IPS-20b (cell line): ENCODE data around the gene APOL2.
"Not testable (repeated sequence)": the region's sequence is repeated elsewhere in the genome, so short reads cannot be mapped to it uniquely, and the experiment has no call there.

ENCODE experiments used
- H3K27ac ChIP-seq: one replicate; pipeline ENCODE4 v1.5.1; 2013; ENCODE audit warnings: low read length
- H3K27me3 ChIP-seq: 2 replicates; pipeline ENCODE4 v1.6.1; 2013; ENCODE audit warnings: mild to moderate bottlenecking, low read length, inconsistent platforms; ENCODE audit not compliant: insufficient read depth
- H3K36me3 ChIP-seq: 2 replicates; pipeline ENCODE4 v1.6.1; 2013; ENCODE audit warnings: low read depth, mild to moderate bottlenecking, inconsistent platforms, low read length, moderate library complexity; ENCODE audit not compliant: insufficient read depth
- H3K4me1 ChIP-seq: 2 replicates; pipeline ENCODE4 v1.6.1; 2013; ENCODE audit warnings: mild to moderate bottlenecking, control low read depth, inconsistent platforms, low read length, moderate library complexity; ENCODE audit not compliant: insufficient read depth
- H3K4me3 ChIP-seq: 2 replicates; pipeline ENCODE4 v1.5.1; 2013; ENCODE audit warnings: mild to moderate bottlenecking, low read length, inconsistent platforms
- H3K9ac ChIP-seq: 2 replicates; pipeline ENCODE4 v1.6.1; 2013; ENCODE audit warnings: low read depth, mild to moderate bottlenecking, inconsistent platforms, low read length, moderate library complexity
- H3K9me3 ChIP-seq: 2 replicates; pipeline ENCODE4 v1.6.1; 2013; ENCODE audit warnings: mild to moderate bottlenecking, low read depth, low read length, inconsistent platforms; ENCODE audit not compliant: insufficient read depth

APOL2 gene

GRCh38 chr22:36259615-36260300, 20.4 kb upstream of the APOL2 start:
- Histone ChIP-seq H3K4me1 (peaks cover 25% of the 10 kb centered on the region), H3K27ac (peak overlapping the region; percentile 41), H3K9me3 (no peaks in the 10 kb centered on the region), H3K27me3 (no peaks in the 10 kb centered on the region), H3K4me3 (peak overlapping the region; percentile 28; the same call in 1 of the 2 replicates), H3K9ac (peak overlapping the region; percentile 49; the same call in 1 of the 2 replicates), H3K36me3 (no peaks in the 10 kb centered on the region)

- Histone ChIP-seq H3K4me3 (peak overlapping the region; percentile 28; the same call in 1 of the 2 replicates), H3K27me3 (no peaks in the 10 kb centered on the region), H3K9ac (peak overlapping the region; percentile 49; the same call in 1 of the 2 replicates), H3K4me1 (peaks cover 25% of the 10 kb centered on the region), H3K36me3 (no peaks in the 10 kb centered on the region), H3K9me3 (no peaks in the 10 kb centered on the region), H3K27ac (peak overlapping the region; percentile 41)
Measured at GRCh38 chr22:36258701-36259614, 19.6 kb upstream of the APOL2 start.

GRCh38 chr22:36257948-36258670, 18.8 kb upstream of the APOL2 start:
- no peaks in the 10 kb centered on the region for H3K9me3 ChIP-seq
- H3K9ac ChIP-seq = peak overlapping the region; percentile 49; the same call in 1 of the 2 replicates
- no peaks in the 10 kb centered on the region; the same call in 1 of the 2 replicates for H3K27me3 ChIP-seq
- no peaks in the 10 kb centered on the region for H3K36me3 ChIP-seq
- H3K27ac ChIP-seq = peak overlapping the region; percentile 41
- peaks cover 25% of the 10 kb centered on the region for H3K4me1 ChIP-seq
- no peak overlapping the region for H3K4me3 ChIP-seq

GRCh38 chr22:36257308-36257707, 18.0 kb upstream of the APOL2 start:
- Histone ChIP-seq H3K9ac (no peak overlapping the region), H3K4me1 (peaks cover 25% of the 10 kb centered on the region), H3K27ac (no peak overlapping the region)

GRCh38 chr22:36256478-36256877, 17.2 kb upstream of the APOL2 start:
- Histone ChIP-seq H3K9me3 (no peaks in the 10 kb centered on the region), H3K4me3 (no peak overlapping the region), H3K36me3 (no peaks in the 10 kb centered on the region), H3K4me1 (peaks cover 25% of the 10 kb centered on the region), H3K9ac (no peak overlapping the region), H3K27ac (no peak overlapping the region), H3K27me3 (no peaks in the 10 kb centered on the region; the same call in 1 of the 2 replicates)

More at GRCh38 chr22:36257308-36257707, 18.0 kb upstream of the APOL2 start:
- no peaks in the 10 kb centered on the region for H3K9me3 ChIP-seq
- no peaks in the 10 kb centered on the region for H3K36me3 ChIP-seq
- H3K27me3 ChIP-seq = no peaks in the 10 kb centered on the region; the same call in 1 of the 2 replicates
- no peak overlapping the region for H3K4me3 ChIP-seq

- H3K9ac ChIP-seq, H3K27ac ChIP-seq, H3K36me3 ChIP-seq, H3K4me3 ChIP-seq, H3K27me3 ChIP-seq, H3K9me3 ChIP-seq: not testable (repeated sequence)
- peaks cover 29% of the 10 kb centered on the region for H3K4me1 ChIP-seq
Measured at GRCh38 chr22:36255572-36255971, 16.2 kb upstream of the APOL2 start.

GRCh38 chr22:36253523-36254490, 14.5 kb upstream of the APOL2 start:
- H3K27ac ChIP-seq = no peak overlapping the region
- H3K36me3 ChIP-seq = no peaks in the 10 kb centered on the region
- peaks cover 9% of the 10 kb centered on the region for H3K9me3 ChIP-seq
- H3K9ac ChIP-seq = no peak overlapping the region
- peaks cover 18% of the 10 kb centered on the region for H3K4me1 ChIP-seq
- H3K27me3 ChIP-seq = no peaks in the 10 kb centered on the region; the same call in 1 of the 2 replicates
- H3K4me3 ChIP-seq = no peak overlapping the region

GRCh38 chr22:36252754-36253522, 13.6 kb upstream of the APOL2 start, which contains the start of gene APOL1:
TSS of gene APOL1 (plus strand) at chr22:36253133. CDS start at chr22:36254956, 1,823 bp downstream.
- no peaks in the 10 kb centered on the region for H3K36me3 ChIP-seq
- H3K9ac ChIP-seq = no peak within 1 kb of the TSS
- no peak within 1 kb of the TSS for H3K27ac ChIP-seq
- H3K4me1 ChIP-seq = peaks cover 9% of the 10 kb centered on the region
- no peaks in the 10 kb centered on the region; the same call in 1 of the 2 replicates for H3K27me3 ChIP-seq
- no peak within 1 kb of the TSS for H3K4me3 ChIP-seq
- H3K9me3 ChIP-seq = peaks cover 13% of the 10 kb centered on the region

- peaks cover 13% of the 10 kb centered on the region for H3K9me3 ChIP-seq
- not testable (repeated sequence) for H3K4me3 ChIP-seq, H3K9ac ChIP-seq, H3K27me3 ChIP-seq, H3K4me1 ChIP-seq, H3K27ac ChIP-seq, H3K36me3 ChIP-seq
Measured at GRCh38 chr22:36251979-36252608, 12.8 kb upstream of the APOL2 start.
